Measurements from ENCODE around the gene KLHL41. TPM values are rescaled to one million over a fixed set of nuclear protein-coding genes. Genes with fewer than 3 reads are reported as not detected.

The KLHL41 gene
- total RNA-seq (2021; ENCODE audit: unreplicated experiment) (0.15 TPM), Bru-seq, nascent RNA (percentile 34 among the genes with signal in this experiment), BruChase-seq, experiment 1, labeled RNA remaining after a 6-hour chase (percentile 29 among the genes with signal in this experiment), BruChase-seq, experiment 2, labeled RNA remaining after a 2-hour chase (percentile 27 among the genes with signal in this experiment)
- polyA plus RNA-seq (2012) = 0.40 and 0.49 TPM in 2 replicates
- long read RNA-seq = 0 reads

DNA sequence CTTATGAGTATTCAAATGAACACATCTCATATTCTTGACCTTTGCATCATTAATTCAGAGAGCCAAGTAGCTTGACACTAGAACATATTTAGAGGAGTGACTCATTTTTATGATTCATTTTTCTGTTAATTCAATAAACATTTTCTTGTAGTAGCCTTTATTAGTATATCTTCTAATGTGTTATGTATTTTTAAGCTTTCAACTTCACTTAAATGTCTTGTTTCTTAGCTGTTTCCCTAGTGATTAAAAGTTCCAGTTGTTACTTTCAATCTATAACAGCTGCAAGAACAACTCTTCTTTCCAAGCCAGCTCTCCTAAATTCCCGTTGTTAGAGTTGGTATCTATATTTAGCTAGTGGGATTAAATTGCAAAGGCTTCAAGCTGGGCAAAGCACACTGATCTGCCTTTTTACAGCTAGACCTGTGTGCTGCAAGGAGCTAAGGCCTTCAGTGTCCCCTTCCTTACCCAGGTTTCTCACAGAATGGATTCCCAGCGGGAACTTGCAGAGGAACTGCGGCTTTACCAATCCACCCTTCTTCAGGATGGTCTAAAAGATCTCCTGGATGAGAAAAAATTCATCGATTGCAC, at the start of gene KLHL41:
Gene KLHL41, plus strand, starts transcription at position 405 of the 588 bp plus-strand sequence. Its CDS starts 77 bp downstream, at position 482.
- H3K4me2 ChIP-seq (ENCODE audit: low read length) = peak within 1 kb of the TSS; percentile 27
- no peak within 1 kb of the TSS for H3K9ac ChIP-seq (ENCODE audit: low read length)
- H3K27me3 ChIP-seq (ENCODE audit: insufficient read depth, low read length) = no peaks in the 10 kb centered on the region
- CTCF ChIA-PET = no interaction called here
- H3K4me1 ChIP-seq (ENCODE audit: control insufficient read depth in 1 of 2, insufficient read depth in 2 of 2, low read length in 2 of 2) = peaks cover 10 to 37% of the 10 kb centered on the region in 2 experiments
- no peaks in the 10 kb centered on the region for H3K79me2 ChIP-seq (ENCODE audit: insufficient read depth, low read length)
- POLR2A ChIA-PET = no interaction called here
- no peaks in the 10 kb centered on the region for H3K9me2 ChIP-seq (ENCODE audit: insufficient read depth)
- DNase-seq (ENCODE audit: low read depth, low spot score) (no peak), ATAC-seq (peak; percentile 57)
- H4K20me1 ChIP-seq (ENCODE audit: insufficient read depth) = no peaks in the 10 kb centered on the region
- H3K27ac ChIP-seq (ENCODE audit: low read depth, low read length) = no peak within 1 kb of the TSS; the same call in 1 of the 2 replicates
- H3K4me3 ChIP-seq (replicated peaks in 1 of 2; ENCODE audit: low read depth in 1 of 2, low read length in 2 of 2) = no peak within 1 kb of the TSS
- intact Hi-C loops (cut with micrococcal nuclease) = no loop called here
- no TSS peak for BruUV-seq (replicated peaks)
- RAD21 ChIA-PET (ENCODE audit: low non-redundant PET in 1 of 2, low total read pairs in 2 of 2, uncharacterized antibody in 2 of 2, unreplicated experiment in 2 of 2) = no interaction called here
- H3K36me3 ChIP-seq (ENCODE audit: control insufficient read depth in 1 of 2, insufficient read depth in 2 of 2, low read length in 2 of 2) = no peaks in the 10 kb centered on the region
- H2AFZ ChIP-seq (ENCODE audit: low read depth, low read length, poor library complexity, severe bottlenecking) = peak within 1 kb of the TSS; percentile 12
- H3K9me3 ChIP-seq (ENCODE audit: control insufficient read depth in 1 of 2, insufficient read depth in 1 of 2, low read depth in 1 of 2, low read length in 2 of 2) = no peaks in the 10 kb centered on the region
- TF ChIP-seq SRF (IDR thresholded peaks at IDR 0.05; ENCODE audit: low read depth) (no peak), EZH2 (IDR thresholded peaks at IDR 0.05) (no peak), ZFX (IDR thresholded peaks at IDR 0.05) (no peak), YY1 (IDR thresholded peaks at IDR 0.05; ENCODE audit: extremely low read depth, insufficient replicate concordance, low read depth, low read length) (no peak), EGR1 (IDR thresholded peaks at IDR 0.05; ENCODE audit: low read depth) (no peak), TCF7L2 (IDR thresholded peaks at IDR 0.05; ENCODE audit: borderline replicate concordance, extremely low read depth, insufficient read depth, insufficient read length) (no peak), SIN3A (IDR thresholded peaks at IDR 0.05; ENCODE audit: low read depth) (no peak), EZH2phosphoT487 (IDR thresholded peaks at IDR 0.05; ENCODE audit: borderline replicate concordance) (no peak), ZNF274 (IDR thresholded peaks at IDR 0.05; ENCODE audit: low read depth, low read length) (no peak), ELF1 (IDR thresholded peaks at IDR 0.05; ENCODE audit: borderline replicate concordance, low read depth) (no peak), SP1 (IDR thresholded peaks at IDR 0.05; ENCODE audit: low read depth) (peak; percentile 26; the same call in 1 of the 2 replicates), JUND (IDR thresholded peaks at IDR 0.05) (peak; percentile 35; the same call in 1 of the 2 replicates), CBX3 (IDR thresholded peaks at IDR 0.05; ENCODE audit: low read depth) (no peak), POLR2AphosphoS5 (IDR thresholded peaks at IDR 0.05; ENCODE audit: low read depth, low read length) (no peak), FOSL1 (IDR thresholded peaks at IDR 0.05; ENCODE audit: low read depth) (peak; percentile 68), POLR2A (IDR thresholded peaks at IDR 0.05; ENCODE audit: borderline replicate concordance, extremely low read depth, insufficient read depth, insufficient read length) (no peak)
- TF ChIP-seq, protein P1, sequence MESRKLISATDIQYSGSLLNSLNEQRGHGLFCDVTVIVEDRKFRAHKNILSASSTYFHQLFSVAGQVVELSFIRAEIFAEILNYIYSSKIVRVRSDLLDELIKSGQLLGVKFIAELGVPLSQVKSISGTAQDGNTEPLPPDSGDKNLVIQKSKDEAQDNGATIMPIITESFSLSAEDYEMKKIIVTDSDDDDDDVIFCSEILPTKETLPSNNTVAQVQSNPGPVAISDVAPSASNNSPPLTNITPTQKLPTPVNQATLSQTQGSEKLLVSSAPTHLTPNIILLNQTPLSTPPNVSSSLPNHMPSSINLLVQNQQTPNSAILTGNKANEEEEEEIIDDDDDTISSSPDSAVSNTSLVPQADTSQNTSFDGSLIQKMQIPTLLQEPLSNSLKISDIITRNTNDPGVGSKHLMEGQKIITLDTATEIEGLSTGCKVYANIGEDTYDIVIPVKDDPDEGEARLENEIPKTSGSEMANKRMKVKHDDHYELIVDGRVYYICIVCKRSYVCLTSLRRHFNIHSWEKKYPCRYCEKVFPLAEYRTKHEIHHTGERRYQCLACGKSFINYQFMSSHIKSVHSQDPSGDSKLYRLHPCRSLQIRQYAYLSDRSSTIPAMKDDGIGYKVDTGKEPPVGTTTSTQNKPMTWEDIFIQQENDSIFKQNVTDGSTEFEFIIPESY (IDR thresholded peaks at IDR 0.05; ENCODE audit: extremely low read depth, insufficient replicate concordance, low read length) = no peak
- TF ChIP-seq, protein P2, sequence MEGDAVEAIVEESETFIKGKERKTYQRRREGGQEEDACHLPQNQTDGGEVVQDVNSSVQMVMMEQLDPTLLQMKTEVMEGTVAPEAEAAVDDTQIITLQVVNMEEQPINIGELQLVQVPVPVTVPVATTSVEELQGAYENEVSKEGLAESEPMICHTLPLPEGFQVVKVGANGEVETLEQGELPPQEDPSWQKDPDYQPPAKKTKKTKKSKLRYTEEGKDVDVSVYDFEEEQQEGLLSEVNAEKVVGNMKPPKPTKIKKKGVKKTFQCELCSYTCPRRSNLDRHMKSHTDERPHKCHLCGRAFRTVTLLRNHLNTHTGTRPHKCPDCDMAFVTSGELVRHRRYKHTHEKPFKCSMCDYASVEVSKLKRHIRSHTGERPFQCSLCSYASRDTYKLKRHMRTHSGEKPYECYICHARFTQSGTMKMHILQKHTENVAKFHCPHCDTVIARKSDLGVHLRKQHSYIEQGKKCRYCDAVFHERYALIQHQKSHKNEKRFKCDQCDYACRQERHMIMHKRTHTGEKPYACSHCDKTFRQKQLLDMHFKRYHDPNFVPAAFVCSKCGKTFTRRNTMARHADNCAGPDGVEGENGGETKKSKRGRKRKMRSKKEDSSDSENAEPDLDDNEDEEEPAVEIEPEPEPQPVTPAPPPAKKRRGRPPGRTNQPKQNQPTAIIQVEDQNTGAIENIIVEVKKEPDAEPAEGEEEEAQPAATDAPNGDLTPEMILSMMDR (IDR thresholded peaks at IDR 0.05 in 2 of 3, conservative IDR thresholded peaks at IDR 0.05 in 1 of 3; ENCODE audit: borderline replicate concordance in 1 of 3, insufficient read depth in 1 of 3, low read depth in 2 of 3, low read length in 2 of 3) = no peak
- TF ChIP-seq, protein P3, sequence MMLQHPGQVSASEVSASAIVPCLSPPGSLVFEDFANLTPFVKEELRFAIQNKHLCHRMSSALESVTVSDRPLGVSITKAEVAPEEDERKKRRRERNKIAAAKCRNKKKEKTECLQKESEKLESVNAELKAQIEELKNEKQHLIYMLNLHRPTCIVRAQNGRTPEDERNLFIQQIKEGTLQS (IDR thresholded peaks at IDR 0.05) = no peak
- TF ChIP-seq, protein P4, sequence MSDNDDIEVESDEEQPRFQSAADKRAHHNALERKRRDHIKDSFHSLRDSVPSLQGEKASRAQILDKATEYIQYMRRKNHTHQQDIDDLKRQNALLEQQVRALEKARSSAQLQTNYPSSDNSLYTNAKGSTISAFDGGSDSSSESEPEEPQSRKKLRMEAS (IDR thresholded peaks at IDR 0.05) = no peak

Data from HCT116 (cell line).